Activated CD8-positive, alpha-beta T cell treated with anti-CD3 and anti-CD28 coated beads for 36 hours (primary cell): ENCODE measurements around the gene THBS3. TPM values are rescaled to one million over a fixed set of nuclear protein-coding genes. Genes with fewer than 3 reads are reported as not detected.

ENCODE experiments used
- ATAC-seq: fragments of 200-7000 bp; cut with Tn5 transposase; one replicate; pipeline ENCODE4 v1.10.0; 2021; ENCODE audit warnings: mild to moderate bottlenecking, moderate library complexity
- CTCF ChIA-PET: fragments of 350-600 bp; sonication (Branson Sonifier 250); formaldehyde crosslinking; loops from one replicate; lab custom pipeline; 2021; ENCODE audit warnings: antibody characterized with exemption; lab: Charles Lee
- POLR2A ChIA-PET: fragments of 350-600 bp; sonication (Branson Sonifier 250); formaldehyde crosslinking; loops from one replicate; lab custom pipeline; 2021; ENCODE audit warnings: antibody characterized with exemption; lab: Charles Lee
- DNase-seq: peaks from one replicate; pipeline ENCODE4 v3.0.0-alpha.2; 2020
- H3K27ac Mint-ChIP-seq: one replicate; pipeline ENCODE4 v1.8.0; 2021; ENCODE audit warnings: mild to moderate bottlenecking, mixed read lengths
- H3K27me3 Mint-ChIP-seq: one replicate; pipeline ENCODE4 v1.8.0; 2021; ENCODE audit warnings: mixed read lengths
- H3K36me3 Mint-ChIP-seq: one replicate; pipeline ENCODE4 v1.8.0; 2021; ENCODE audit warnings: low read depth, mixed read lengths
- H3K4me1 Mint-ChIP-seq: one replicate; pipeline ENCODE4 v1.8.0; 2021; ENCODE audit warnings: low read depth, mixed read lengths
- H3K4me3 Mint-ChIP-seq: one replicate; pipeline ENCODE4 v1.8.0; 2021; ENCODE audit warnings: mild to moderate bottlenecking, moderate library complexity, mixed read lengths
- H3K9me3 Mint-ChIP-seq: one replicate; pipeline ENCODE4 v1.8.0; 2021; ENCODE audit warnings: mixed read lengths
- intact Hi-C: fragments of 100-400 bp; cut with micrococcal nuclease; formaldehyde crosslinking; loops from one replicate; pipeline ENCODE4 v1.10.0; 2022
- total RNA-seq, 2 experiments: library from RNA; stranded (reverse); gene quantifications; one replicate each; pipeline ENCODE4 v1.2.3, GENCODE V29; 2021
- TF ChIP-seq, protein P1 (sequence below): fragments of 200-600 bp; IDR thresholded peaks from one replicate; pipeline ENCODE4 v1.8.0; 2022; ENCODE audit warnings: antibody characterized with exemption, mild to moderate bottlenecking

The THBS3 gene
- total RNA-seq, 2 experiments from 2014 or later = 11.1 to 12.0 TPM

DNA sequence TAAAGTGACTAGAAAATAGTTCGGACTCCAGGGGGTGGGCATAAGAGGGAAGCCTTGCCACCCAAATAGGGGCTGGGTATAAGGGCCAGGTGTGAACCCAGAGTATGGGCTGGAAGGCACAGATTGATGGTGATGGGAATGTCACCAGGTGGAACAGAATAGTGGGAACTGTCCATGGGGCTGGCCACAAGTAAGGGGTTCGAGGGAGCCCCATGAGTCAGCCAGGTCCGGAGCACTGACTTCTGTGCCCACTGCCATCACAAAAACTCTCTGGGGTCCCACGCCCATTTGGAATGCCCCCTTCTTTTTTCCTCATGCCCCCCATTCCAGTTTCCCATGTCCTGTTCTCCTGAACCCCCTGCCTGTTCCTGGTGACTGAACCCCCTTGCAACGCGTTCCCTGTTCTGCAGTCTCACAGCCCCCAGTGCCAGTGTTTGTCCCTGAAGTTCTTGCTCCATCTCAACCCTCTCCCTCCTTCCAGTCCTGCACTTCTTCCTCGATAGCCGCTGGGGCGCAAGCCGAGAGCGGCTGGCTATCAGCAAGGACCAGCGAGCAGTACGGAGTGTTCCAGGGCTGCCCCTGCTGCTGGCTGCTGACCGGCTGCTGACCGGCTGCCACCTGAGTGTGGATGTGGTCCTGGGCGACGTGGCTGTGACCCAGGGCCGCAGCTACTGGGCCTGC is 26.2 kb downstream of the THBS3 start:
- H3K36me3 Mint-ChIP-seq = peaks cover 11% of the 10 kb centered on the region
- TF ChIP-seq, protein P1, sequence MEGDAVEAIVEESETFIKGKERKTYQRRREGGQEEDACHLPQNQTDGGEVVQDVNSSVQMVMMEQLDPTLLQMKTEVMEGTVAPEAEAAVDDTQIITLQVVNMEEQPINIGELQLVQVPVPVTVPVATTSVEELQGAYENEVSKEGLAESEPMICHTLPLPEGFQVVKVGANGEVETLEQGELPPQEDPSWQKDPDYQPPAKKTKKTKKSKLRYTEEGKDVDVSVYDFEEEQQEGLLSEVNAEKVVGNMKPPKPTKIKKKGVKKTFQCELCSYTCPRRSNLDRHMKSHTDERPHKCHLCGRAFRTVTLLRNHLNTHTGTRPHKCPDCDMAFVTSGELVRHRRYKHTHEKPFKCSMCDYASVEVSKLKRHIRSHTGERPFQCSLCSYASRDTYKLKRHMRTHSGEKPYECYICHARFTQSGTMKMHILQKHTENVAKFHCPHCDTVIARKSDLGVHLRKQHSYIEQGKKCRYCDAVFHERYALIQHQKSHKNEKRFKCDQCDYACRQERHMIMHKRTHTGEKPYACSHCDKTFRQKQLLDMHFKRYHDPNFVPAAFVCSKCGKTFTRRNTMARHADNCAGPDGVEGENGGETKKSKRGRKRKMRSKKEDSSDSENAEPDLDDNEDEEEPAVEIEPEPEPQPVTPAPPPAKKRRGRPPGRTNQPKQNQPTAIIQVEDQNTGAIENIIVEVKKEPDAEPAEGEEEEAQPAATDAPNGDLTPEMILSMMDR = no peak
- no peak for DNase-seq
- peaks cover 5% of the 10 kb centered on the region for H3K4me1 Mint-ChIP-seq
- H3K27me3 Mint-ChIP-seq = no peaks in the 10 kb centered on the region
- H3K9me3 Mint-ChIP-seq = no peaks in the 10 kb centered on the region
- no peak for ATAC-seq
- H3K27ac Mint-ChIP-seq = no peak overlapping the region
- ChIA-PET CTCF (interaction anchor here (1.3 to 2.5 kb wide), 2 partner anchors 8 to 12 kb away, joined by 4 to 7 read pairs; partner anchors contain the start of gene KRTCAP2), POLR2A (interaction anchor here (0.7 kb wide), 1 partner anchor 1031 kb away, joined by 3 read pairs; no protein-coding TSS in a partner anchor)
- no peak overlapping the region for H3K4me3 Mint-ChIP-seq
- intact Hi-C loops = no loop called here

DNA sequence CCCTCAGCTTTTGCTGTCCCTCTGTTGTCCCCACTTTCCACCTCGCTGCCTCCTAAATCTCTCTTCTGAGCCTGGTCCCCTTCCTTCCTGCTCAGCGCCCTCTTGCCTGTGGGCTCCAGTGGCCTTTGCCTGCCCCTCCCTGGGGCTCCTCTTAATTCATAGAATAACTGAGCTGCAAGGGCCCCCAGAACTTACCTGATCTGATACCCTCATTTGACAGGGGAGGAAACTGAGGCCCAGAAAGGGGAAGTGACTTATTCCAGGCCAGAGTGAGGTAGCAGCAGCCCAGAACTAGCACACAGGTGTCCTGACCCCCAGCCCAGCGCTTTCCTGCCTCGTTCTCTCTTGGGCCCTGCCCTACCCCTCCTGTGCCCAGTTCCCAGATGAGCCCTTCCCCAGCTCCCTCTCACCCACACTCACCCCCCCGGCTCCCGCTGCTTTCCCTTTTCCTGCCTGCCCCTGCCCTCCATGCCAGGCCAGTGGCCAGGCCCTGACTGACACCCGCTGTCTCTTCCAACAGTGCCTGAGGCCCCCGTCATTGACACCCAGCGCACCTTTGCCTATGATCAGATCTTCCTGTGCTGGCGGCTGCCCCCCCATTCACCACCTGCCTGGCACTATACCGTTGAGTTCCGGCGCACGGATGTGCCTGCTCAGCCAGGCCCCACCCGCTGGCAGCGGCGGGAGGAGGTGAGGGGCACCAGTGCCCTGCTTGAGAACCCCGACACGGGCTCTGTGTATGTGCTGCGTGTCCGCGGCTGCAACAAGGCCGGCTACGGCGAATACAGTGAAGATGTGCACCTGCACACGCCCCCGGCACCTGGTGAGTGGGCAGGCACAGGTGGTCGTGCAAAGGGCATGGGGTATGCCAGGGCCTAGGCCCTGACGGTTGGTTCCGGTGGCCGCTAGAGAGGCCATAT is 28.3 kb downstream of the THBS3 start:
- DNase-seq = no peak
- H3K36me3 Mint-ChIP-seq = peaks cover 11% of the 10 kb centered on the region
- H3K4me1 Mint-ChIP-seq = peaks cover 17% of the 10 kb centered on the region
- no peaks in the 10 kb centered on the region for H3K27me3 Mint-ChIP-seq
- H3K9me3 Mint-ChIP-seq = no peaks in the 10 kb centered on the region
- TF ChIP-seq, protein P1 = no peak
- no peak for ATAC-seq
- H3K27ac Mint-ChIP-seq = no peak overlapping the region
- no peak overlapping the region for H3K4me3 Mint-ChIP-seq
- ChIA-PET CTCF (interaction anchor here (0.6 kb wide), 1 partner anchor 14 kb away, joined by 4 read pairs; no protein-coding TSS in a partner anchor), POLR2A (no interaction called here)
- intact Hi-C loops = loop anchor here (5.0 kb wide), 1 partner anchor 48 kb away; no protein-coding TSS in a partner anchor

DNA sequence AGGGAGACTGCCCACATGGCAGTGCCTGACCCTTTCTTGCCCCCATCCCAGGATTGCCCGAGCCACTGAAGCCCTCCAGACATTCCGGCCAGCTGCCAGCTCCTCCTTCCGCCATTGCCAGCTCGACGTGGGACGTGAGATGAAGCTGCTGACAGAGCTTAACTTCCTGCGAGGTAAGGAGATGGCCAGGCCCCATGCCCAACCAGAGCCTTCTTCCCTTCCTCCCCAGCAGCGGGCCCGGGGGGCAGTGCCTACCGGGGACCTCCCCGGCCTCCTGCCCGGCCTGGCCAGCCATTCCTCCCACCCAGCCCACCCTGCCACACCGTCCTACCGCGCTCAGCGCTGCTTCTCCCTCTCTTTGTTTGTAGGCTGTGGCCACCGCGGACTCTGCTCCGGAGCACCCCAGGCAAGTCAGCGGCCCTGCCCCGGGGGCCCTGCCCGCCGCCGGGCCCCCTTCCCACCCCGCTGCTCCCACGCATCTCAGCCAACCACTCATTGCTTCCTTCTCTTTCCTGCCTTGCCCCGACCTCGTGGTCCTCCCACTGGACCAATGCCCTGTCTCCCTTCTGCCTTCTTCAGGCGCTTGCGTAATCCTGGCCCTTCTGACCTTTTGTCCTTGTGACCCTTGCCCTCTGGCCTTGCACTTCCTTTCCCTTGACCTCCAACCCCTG is 29.1 kb downstream of the THBS3 start:
- CTCF ChIA-PET = interaction anchor here (1.4 to 8.7 kb wide), 4 partner anchors 15 to 87 kb away, joined by 4 to 175 read pairs (median 8); partner anchors contain the start of gene THBS3
- intact Hi-C loops = loop anchor here (5.0 kb wide), 1 partner anchor 49 kb away; no protein-coding TSS in a partner anchor

DNA sequence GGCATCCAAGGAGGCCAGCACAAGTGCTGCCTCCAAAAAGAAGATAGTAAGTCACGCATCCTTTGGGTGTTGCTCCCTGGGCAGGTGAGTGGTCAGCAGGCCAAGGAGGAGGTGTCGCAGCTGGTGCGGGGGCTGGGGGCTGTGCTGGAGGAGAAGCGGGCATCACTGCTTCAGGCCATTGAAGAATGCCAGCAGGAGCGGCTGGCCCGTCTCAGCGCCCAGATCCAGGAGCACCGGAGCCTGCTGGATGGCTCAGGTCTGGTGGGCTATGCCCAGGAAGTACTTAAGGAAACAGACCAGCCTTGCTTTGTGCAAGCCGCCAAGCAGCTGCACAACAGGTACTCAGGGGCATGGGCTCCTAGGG is 29.8 kb downstream of the THBS3 start:
- H3K9me3 Mint-ChIP-seq = no peaks in the 10 kb centered on the region
- TF ChIP-seq, protein P1 = no peak
- H3K27ac Mint-ChIP-seq = no peak overlapping the region
- CTCF ChIA-PET = interaction anchor here (0.9 to 8.7 kb wide), 13 partner anchors 10 to 93 kb away, joined by 3 to 175 read pairs (median 5); partner anchors contain the start of genes DPM3, SLC50A1 and THBS3
- peaks cover 13% of the 10 kb centered on the region for H3K36me3 Mint-ChIP-seq
- DNase-seq (no peak), ATAC-seq (no peak)
- intact Hi-C loops = loop anchor here (5.0 kb wide), 1 partner anchor 49 kb away; no protein-coding TSS in a partner anchor
- H3K27me3 Mint-ChIP-seq = no peaks in the 10 kb centered on the region
- H3K4me1 Mint-ChIP-seq = peaks cover 29% of the 10 kb centered on the region
- POLR2A ChIA-PET = interaction anchor here (1.0 to 6.9 kb wide), 2 partner anchors 16 to 67 kb away, joined by 4 to 57 read pairs; no protein-coding TSS in a partner anchor
- no peak overlapping the region for H3K4me3 Mint-ChIP-seq

More for the DNA sequence above, 29.1 kb downstream of the THBS3 start:
- ATAC-seq (no peak), DNase-seq (no peak)
- Mint-ChIP-seq H3K4me1 (peaks cover 23% of the 10 kb centered on the region), H3K36me3 (peaks cover 11% of the 10 kb centered on the region), H3K4me3 (no peak overlapping the region), H3K27me3 (no peaks in the 10 kb centered on the region), H3K27ac (no peak overlapping the region), H3K9me3 (no peaks in the 10 kb centered on the region)
- TF ChIP-seq, protein P1 = no peak
- POLR2A ChIA-PET = interaction anchor here (6.9 kb wide), 1 partner anchor 15 kb away, joined by 57 read pairs; no protein-coding TSS in a partner anchor
